ENCODE measurements around the gene F11R. TPM values are rescaled to one million over a fixed set of nuclear protein-coding genes. Genes with fewer than 3 reads are reported as not detected.
"Not testable (repeated sequence)": the region's sequence is repeated elsewhere in the genome, so short reads cannot be mapped to it uniquely, and the experiment has no call there.

F11R gene
- polyA plus RNA-seq, 3 donors, result 18.3 to 33.9 (median 26.2) TPM

DNA sequence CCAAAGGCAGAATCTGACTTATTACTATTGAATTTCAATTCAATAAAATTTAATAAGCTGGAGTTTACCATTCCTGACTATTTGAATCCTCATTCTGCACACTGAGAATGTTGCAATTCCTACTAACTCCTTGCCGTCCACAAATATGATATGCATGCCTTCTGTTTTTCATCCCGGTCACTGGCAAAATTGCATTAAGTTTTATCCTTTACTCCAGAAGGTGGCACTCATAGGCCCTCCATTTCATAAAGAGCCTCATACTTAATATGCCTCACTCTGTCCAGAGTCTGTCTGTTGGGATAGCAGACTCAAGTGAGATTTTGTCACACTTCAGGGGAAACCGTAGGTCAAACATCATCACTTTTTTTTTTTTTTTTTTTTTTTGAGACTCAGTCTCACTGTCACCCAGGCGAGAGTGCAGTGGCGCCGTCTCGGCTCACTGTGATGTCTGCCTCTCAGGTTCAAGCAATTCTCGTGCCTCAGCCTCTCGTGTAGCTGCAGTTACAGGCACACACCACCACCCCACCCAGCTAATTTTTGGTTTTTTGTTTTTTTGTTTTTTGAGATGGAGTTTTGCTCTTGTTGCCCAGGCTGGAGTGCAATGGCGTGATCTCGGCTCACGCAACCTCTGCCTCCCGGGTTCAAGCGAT lies 27.3 kb downstream of the F11R start:
- WGBS, 3 donors, result 73 to 79% (median 77%) methylated on average over 14 of the region's 14 CpGs
- H3K27ac ChIP-seq (ENCODE audit: low read depth, low read length), result no peak overlapping the region

DNA sequence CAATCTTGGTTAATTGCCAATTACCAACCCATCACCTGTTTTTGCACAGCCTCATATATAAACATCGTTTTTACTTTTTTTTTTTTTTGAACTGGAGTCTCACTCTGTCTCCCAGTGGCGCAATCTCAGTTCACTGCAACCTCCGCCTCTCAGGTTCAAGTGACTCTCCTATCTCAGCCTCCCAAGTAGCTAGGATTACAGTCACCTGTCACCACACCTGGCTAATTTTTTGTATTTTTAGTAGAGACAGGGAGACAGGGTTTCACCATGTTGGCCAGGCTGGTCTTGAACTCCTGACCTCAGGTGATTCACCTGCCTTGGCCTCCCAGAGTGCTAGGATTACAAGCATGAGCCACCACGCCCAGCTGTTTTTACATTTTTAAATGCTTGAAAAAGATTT lies 28.9 kb downstream of the F11R start:
- 88 to 91% (median 89%) methylated on average over 4 of the region's 4 CpGs for WGBS, 3 donors
- H3K27ac ChIP-seq (ENCODE audit: low read depth, low read length), result not testable (repeated sequence)

DNA sequence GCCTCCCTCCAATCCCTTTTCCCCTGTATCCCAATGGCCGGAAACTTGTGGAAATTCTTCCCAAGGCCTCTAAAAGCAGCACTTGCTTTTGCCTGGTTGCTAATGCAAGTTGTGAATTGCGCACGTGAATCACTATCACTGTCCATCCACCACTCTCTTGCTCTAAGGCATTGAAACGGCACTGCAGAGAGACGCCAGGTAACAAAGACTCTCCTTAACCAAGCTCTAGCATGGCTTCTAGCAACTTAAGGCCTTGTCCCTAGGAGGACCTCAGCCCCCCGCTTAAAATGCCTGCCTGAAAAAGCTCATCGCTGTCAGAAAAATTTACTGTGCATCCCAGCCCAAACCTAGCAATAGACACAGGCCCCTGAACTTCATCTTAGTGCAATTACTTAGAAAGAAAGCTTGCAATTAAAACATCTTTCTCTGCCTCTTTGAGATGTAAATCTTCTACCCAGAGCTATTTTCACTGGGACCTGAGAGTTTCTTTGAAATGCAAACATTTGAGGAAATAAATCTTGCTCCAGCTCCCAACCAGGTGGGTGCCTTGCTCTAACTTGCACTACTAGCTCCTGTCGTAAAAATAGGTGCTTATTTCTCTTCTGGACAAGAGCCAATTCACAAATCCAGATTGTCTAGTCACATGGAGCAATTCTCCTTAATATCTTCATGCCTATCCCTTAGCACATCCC lies 33.4 kb downstream of the F11R start:
- H3K27ac ChIP-seq (ENCODE audit: low read depth, low read length), result no peak overlapping the region
- WGBS, 3 donors, result 80 to 84% (median 81%) methylated on average over 8 of the region's 8 CpGs

DNA sequence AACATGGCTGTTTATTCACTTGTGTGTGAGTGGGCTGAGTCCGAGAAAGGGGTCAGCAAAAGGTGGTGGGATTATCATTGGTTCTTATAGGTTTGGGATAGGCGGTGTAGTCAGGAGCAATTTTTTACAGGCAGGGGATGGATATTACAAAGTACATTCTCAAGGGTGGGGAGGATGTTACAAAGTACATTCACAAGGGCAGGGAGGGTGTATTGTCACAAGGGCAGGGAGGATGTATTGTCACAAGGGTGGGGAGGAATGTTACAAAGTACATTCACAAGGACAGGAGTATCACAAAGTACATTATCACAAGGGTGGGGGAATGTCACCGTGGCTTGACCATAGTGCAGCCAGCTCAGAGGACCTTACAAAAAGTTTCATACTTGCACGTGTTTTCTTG lies 35.2 kb downstream of the F11R start:
- no peak overlapping the region for H3K27ac ChIP-seq (ENCODE audit: low read depth, low read length)
- WGBS, 3 donors, result 89 to 96% (median 91%) methylated on average over 4 of the region's 4 CpGs

DNA sequence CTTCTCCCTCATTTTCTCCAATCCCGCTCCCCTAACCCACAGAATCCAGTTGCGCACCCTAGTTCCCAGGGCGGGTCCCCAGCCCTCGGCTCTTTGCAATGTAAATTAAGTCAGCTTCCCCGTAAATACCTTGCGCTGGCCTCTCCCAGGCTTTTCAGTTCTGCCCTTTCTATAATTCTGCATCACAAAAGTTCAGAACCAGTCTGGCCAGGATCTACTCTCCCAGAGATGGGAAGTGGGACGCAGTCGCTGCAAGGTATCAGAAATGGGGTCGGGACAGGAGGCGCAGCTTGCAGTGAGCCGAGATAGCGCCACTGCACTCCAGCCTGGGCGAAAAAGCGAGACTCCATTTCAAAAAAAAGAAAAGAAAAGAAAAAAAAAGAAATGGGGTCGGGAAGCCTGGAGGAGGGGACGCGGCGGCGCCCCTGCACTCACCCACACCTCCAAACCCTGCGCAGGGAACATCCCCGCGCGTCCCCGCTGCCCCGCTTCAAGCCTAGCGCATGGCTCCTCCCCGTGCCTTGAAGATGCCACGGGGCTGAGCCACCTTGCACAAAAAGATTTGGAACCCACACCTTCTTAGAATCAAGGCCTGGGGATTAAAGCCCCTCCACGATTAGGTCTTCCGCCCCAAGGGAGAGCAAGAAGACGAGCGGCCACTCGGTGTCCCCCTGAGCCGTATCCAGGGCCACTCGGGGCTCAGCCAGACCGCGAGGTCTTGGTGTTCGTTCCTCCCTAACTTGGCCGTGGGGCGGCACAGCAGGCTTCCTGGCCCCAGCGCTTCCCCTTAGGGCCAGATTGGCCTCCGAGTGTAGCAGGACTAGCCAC lies 39.2 kb downstream of the F11R start:
- WGBS, 3 donors, result 4 to 33% (median 5%) methylated on average over 42 of the region's 42 CpGs

GRCh38 chr1:160979286-160979685 lies 41.7 kb downstream of the F11R start:
- no peak overlapping the region for H3K27ac ChIP-seq (ENCODE audit: low read depth, low read length)
- WGBS, 3 donors, result 79 to 88% (median 84%) methylated on average over 2 of the region's 2 CpGs

More for the DNA sequence above, 39.2 kb downstream of the F11R start:
- H3K27ac ChIP-seq (ENCODE audit: low read depth, low read length), result no peak overlapping the region

GRCh38 chr1:160978510-160978927 lies 42.4 kb downstream of the F11R start:
- 30 to 60% (median 59%) methylated on average over 11 of the region's 11 CpGs for WGBS, 3 donors

DNA sequence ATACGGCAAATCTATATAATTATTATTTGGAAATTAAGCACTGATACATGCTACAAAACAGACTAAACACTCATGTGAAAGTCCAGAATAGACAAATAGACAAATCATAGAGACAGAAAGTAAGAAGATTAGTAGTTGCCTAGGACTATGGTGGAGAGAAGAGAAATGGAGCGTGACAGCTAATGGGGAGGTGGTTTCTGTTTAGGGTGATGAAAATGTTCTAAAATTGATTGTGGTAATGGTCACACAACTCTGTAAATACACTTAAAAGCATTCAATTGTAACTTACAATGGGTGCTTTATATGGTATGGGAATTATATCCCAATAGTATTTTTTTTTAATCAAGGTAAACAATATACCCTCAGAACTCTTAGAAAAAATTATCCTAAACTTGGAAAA lies 45.9 kb downstream of the F11R start:
- 94 to 100% (median 97%) methylated on average over 2 of the region's 2 CpGs for WGBS, 3 donors
- H3K27ac ChIP-seq (ENCODE audit: low read depth, low read length), result no peak overlapping the region

More at GRCh38 chr1:160978510-160978927, 42.4 kb downstream of the F11R start:
- H3K27ac ChIP-seq (ENCODE audit: low read depth, low read length), result no peak overlapping the region

GRCh38 chr1:160973491-160973890 lies 47.5 kb downstream of the F11R start:
- WGBS, 3 donors, result 79 to 88% (median 85%) methylated on average over 4 of the region's 4 CpGs
- H3K27ac ChIP-seq (ENCODE audit: low read depth, low read length), result no peak overlapping the region

GRCh38 chr1:160972939-160973338 lies 48.0 kb downstream of the F11R start:
- H3K27ac ChIP-seq (ENCODE audit: low read depth, low read length), result no peak overlapping the region
- WGBS, 3 donors, result 27 to 57% (median 54%) methylated on average over 3 of the region's 3 CpGs

GRCh38 chr1:160971618-160972056 lies 49.3 kb downstream of the F11R start:
- no peak overlapping the region for H3K27ac ChIP-seq (ENCODE audit: low read depth, low read length)
- 36 to 50% (median 39%) methylated on average over 6 of the region's 6 CpGs for WGBS, 3 donors

- WGBS, 3 donors, result 28 to 58% (median 37%) methylated on average over 4 of the region's 4 CpGs
Observed at GRCh38 chr1:160963521-160963920, 57.4 kb downstream of the F11R start.

DNA sequence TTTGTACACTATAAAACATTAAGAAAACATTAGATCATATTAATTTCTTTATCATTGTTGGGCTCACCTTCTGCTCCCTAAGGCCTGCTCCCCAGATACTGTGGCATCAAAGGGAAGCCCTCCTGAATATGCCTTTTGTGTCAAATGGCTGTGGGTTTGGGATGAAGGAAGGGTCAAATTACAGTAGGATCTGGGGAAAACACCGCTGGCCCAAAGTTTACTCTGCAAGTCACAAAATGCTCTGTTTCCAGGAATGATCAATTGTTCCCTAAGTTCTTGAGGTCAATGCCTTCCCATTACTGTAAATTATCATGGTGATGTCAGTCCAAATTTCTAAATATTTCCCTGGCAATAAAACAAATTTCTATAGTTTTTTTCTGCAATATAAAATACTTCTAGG lies 59.5 kb downstream of the F11R start:
- WGBS, 3 donors, result 53 to 78% (median 75%) methylated on average over 1 of the region's 1 CpG
- no peak overlapping the region for H3K27ac ChIP-seq (ENCODE audit: low read depth, low read length)

More at GRCh38 chr1:160963521-160963920, 57.4 kb downstream of the F11R start:
- no peak overlapping the region for H3K27ac ChIP-seq (ENCODE audit: low read depth, low read length)

GRCh38 chr1:160956966-160957365 lies 64.0 kb downstream of the F11R start:
- WGBS, 3 donors, result 54 to 69% (median 56%) methylated on average over 4 of the region's 4 CpGs

GRCh38 chr1:160954158-160955104 lies 66.5 kb downstream of the F11R start, which contains the start of gene ITLN2:
Gene ITLN2 (minus strand): TSS chr1:160954809. CDS start chr1:160954741, 68 bp downstream.
- H3K27ac ChIP-seq (ENCODE audit: low read depth, low read length), result no peak within 1 kb of the TSS
- 75 to 82% (median 81%) methylated on average over 8 of the region's 8 CpGs for whole genome bisulfite sequencing, 3 donors

More at GRCh38 chr1:160956966-160957365, 64.0 kb downstream of the F11R start:
- no peak overlapping the region for H3K27ac ChIP-seq (ENCODE audit: low read depth, low read length)

- no peak overlapping the region for H3K27ac ChIP-seq (ENCODE audit: low read depth, low read length)
- 64 to 72% (median 68%) methylated on average over 3 of the region's 3 CpGs for WGBS, 3 donors
Observed at GRCh38 chr1:160953030-160953429, 67.9 kb downstream of the F11R start.

GRCh38 chr1:160952129-160952510 lies 68.8 kb downstream of the F11R start:
- 73 to 89% (median 83%) methylated on average over 2 of the region's 2 CpGs for WGBS, 3 donors
- no peak overlapping the region for H3K27ac ChIP-seq (ENCODE audit: low read depth, low read length)

Data from adipose tissue (tissue), 3 donors.